NK-92 treated with Interleukin-12 subunit alpha and Interleukin-12 subunit beta, amount 100 ng/mL, for 24 hours (cell line): ENCODE results near the gene EEF2K.
A peak's percentile ranks its signal among the peaks of the same experiment; 100 is the strongest.
"Not testable (repeated sequence)": the region's sequence is repeated elsewhere in the genome, so short reads cannot be mapped to it uniquely, and the experiment has no call there.

ENCODE experiments used
- DNase-seq: peaks from one replicate; lab custom pipeline; 2025; lab: John Stamatoyannopoulos, UW

EEF2K gene

GRCh38 chr16:22296225-22297113 lies 90.4 kb downstream of the EEF2K start:
- DNase-seq = no peak

DNA sequence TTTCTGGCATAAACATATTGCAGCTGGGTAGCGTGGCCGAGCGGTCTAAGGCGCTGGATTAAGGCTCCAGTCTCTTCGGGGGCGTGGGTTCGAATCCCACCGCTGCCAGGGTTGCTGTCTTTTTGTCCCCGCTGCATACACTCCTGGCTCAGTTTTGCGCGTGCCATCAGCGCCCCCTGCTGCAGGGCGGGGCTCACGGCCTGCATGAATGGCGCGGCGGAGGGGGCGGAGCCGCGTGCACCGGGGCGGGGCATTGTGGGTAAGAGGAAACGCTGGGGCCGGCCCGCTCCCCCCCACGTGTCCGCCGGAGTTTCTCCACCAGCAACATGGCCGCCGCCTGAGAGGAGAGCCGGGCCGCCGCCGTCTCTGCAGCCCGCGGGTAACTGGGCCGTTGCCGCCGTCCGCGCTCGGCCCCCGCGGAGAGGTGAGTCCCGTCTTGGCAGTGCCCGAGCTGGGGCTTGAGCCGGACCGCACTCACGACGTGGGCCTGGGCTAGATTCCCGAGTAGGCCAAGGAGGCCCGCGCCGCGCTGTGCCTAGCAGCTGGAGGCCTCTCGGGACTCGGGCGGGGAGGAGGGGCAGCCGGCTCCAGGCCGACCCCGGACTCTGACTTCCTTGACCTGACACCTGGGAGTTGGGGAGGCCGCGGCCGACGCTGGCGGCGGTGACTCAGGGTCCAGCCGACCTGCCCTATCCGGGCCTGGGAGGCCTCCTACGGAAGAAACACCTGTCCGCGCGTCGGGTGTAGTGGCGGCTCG lies 91.2 kb downstream of the EEF2K start, which contains the start of gene POLR3E:
Gene POLR3E (plus strand): TSS at position 296 of the 757 bp plus-strand sequence. CDS start 5,560 bp downstream, outside the sequence.
- peak; percentile 98 for DNase-seq

GRCh38 chr16:22297871-22298733 lies 92.0 kb downstream of the EEF2K start:
- DNase-seq = peak; percentile 32

- DNase-seq = no peak
Observed at GRCh38 chr16:22299036-22299435, 93.0 kb downstream of the EEF2K start.

- no peak for DNase-seq
Observed at GRCh38 chr16:22300427-22301071, 94.5 kb downstream of the EEF2K start.

GRCh38 chr16:22301423-22301822 lies 95.3 kb downstream of the EEF2K start:
- DNase-seq = not testable (repeated sequence)

- DNase-seq = no peak
Observed at GRCh38 chr16:22302776-22303363, 96.8 kb downstream of the EEF2K start.

- no peak for DNase-seq
Observed at GRCh38 chr16:22304411-22304810, 98.3 kb downstream of the EEF2K start.

- no peak for DNase-seq
Observed at GRCh38 chr16:22306788-22307187, 100.7 kb downstream of the EEF2K start.

DNA sequence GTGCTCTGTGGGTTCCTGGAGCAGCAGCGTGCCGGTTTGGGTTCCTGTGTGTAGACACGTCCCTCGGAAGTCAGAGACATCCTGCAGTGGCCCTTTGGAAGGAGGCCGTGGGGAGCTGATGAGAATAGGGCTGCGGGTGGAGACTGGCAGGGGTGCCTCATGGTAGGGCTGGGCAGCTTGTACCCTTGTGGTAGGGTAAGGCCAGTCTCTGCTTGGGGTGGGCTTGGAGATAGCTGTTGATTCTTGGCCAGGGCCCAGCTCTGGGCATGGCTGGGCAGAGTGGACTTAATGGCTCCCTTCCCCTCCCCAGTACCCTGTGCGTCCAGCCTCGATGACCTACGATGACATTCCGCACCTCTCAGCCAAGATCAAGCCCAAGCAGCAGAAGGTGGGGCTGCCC lies 101.8 kb downstream of the EEF2K start:
- DNase-seq = no peak

DNA sequence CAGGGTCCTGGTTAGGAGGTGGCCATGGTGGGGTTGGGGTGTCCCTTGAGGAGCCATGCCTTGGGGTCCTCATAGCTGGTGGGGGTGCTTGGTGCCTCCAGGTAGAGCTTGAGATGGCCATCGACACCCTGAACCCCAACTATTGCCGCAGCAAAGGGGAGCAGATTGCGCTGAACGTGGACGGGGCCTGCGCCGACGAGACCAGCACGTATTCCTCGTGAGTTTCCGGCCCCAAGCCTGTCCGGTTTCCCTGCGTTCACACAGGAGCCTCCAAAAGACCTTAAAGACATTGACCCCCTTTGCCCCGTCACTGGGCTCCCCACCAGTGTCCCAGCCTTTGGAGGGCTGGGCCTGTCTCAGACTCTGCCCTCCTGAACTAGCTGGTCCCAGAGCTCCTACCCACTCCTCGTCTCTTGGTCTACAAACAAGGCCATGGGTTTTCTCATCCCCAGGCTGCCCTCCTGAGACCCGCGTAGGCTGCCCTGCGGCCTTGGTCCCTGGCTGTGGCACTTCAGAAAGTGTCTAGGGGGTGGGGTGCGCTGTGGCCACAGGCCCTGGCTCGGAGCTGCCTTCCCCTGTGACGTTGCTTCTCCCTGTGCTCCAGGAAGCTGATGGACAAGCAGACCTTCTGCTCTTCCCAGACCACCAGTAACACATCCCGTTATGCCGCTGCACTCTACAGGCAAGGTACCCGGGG lies 102.9 kb downstream of the EEF2K start:
- DNase-seq = no peak

DNA sequence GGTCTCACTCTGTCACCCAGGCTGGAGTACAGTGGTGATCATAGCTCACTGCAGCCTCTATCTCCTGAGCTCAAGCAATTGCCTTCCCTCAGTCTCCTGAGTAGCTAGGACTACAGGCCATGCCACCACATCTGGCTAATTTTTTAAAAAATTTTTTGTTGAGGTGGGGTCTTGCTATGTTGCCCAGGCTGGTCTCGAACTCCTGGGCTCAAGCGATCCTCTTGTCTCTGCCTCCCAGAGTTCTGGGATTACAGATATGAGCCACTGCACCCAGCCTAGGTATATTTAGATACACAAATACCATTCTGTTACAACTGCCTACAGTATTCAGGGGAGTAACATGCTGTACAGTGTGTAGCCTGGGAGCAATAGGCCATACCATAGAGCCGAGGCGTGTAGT lies 105.4 kb downstream of the EEF2K start:
- no peak for DNase-seq

GRCh38 chr16:22312897-22313781 lies 107.1 kb downstream of the EEF2K start:
- no peak for DNase-seq

DNA sequence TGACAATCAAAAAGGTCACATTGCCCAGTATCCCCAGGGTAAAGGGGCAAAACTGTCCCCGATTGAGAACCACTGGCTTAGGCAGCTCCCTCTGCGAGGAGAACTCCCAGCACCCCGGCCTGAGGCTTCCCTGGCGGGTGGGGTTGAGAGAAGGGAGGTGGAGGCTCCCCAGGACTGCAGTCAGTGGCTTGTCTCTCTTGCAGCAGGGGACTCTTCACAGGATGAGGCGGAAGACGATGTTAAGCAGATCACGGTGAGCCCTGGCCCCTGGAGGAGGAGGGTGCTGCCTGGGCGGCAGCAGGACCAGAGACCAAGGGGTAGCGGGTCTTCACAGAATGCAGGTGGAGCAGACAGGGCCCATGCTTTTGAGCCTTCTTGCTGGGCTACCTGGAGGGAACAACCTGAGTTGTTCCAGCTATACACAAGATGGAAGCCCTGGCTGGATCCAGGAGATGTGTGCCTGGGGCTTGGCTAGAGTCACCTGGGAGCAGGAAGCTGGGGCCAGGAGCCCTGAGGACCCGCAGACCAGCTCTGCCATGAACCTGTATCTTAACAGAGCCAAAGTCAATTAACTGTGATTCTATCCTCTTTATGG lies 107.9 kb downstream of the EEF2K start:
- DNase-seq = no peak

DNA sequence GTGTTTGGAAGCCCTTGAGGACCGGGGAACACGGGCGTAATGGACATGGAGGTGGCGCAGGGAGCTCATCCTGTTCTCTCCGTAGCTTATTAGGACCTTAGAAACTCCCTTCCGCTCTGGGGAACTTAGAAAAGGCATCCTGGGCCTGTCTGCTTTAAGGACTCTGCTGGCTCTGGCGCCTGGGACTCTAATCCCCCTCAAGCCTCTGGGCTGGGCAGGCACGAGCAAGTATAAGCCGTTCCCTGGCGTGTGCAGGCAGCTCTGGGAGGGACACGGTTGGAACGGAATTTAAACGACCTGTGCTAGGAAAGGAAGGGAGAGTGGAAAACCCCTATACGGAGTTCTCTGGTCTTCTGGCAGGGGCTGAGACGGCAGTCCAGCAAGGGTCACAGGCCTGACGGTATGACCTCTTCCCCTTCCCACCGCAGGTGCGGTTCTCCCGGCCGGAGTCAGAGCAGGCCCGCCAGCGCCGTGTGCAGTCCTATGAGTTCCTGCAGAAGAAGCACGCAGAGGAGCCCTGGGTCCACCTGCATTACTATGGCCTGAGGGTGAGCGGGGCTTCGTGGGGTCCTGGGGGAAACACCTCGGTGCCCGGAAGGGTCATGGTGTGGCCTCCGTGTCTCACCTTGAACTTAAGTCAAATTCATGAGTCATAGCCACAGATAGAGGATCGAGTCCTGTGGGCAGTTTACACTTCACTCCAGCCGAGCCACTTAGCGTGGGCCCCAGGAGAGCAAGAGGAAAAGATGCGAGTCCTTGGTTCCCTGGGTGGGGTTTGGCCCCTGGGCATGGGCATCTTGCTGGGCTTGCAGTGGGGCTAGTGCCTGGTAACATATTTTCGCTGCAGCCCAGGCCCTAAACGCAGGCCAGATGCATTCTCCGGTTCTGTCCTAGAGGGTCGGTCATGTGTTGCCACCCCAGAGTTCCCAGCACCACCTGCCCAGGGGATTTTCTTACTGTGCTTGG lies 108.9 kb downstream of the EEF2K start:
- no peak for DNase-seq

GRCh38 chr16:22315979-22316378 lies 109.9 kb downstream of the EEF2K start:
- no peak for DNase-seq

DNA sequence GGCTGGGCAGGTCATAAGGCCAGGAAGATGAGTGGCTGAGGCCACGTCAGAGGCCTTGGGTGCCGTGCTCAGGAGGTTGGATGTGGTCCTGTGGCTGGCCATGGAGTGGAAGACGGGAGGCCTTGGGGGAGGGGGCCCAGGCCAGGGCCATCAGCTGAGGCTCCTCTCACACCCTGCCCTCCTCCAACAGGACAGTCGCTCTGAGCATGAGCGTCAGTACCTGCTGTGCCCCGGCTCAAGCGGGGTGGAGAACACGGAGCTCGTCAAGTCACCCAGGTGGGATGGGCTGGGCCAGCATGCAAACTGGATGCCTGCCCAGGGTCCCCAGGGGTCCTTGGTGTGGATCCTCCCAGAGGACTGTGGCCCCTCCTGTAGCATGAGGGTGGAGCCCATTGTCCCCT lies 110.3 kb downstream of the EEF2K start:
- DNase-seq = no peak

DNA sequence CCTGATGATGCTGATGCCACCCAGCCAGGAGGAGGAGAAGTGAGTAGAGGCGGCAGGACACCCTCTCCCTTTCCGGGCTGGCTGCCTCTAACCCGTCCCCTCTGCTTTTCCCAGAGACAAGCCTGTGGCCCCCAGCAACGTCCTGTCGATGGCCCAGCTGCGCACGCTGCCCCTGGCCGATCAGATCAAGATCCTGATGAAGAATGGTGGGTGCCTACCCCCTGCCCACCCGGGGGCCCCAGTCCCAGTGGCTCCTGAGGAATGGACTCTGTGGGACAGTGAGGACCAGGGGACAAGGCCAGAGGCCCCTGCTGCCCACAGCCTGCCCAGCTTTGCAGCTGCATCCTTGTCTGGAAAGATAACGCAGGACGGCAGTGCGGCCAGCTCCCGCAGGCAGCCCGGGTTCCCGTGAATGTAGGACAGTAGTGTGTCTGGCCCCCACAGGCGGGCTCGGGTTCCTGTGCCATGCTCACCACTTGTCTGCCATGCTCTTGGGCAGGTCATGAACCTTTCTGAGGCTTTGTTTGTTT lies 111.0 kb downstream of the EEF2K start:
- DNase-seq = no peak
